ENCODE results near the gene BAX. TPM values are rescaled to one million over a fixed set of nuclear protein-coding genes. Genes with fewer than 3 reads are reported as not detected.
"Not testable (repeated sequence)": the region's sequence is repeated elsewhere in the genome, so short reads cannot be mapped to it uniquely, and the experiment has no call there.

BAX gene
- total RNA-seq, 4 donors from 2014 or later = 31.4 to 61.2 (median 38.4) TPM

DNA sequence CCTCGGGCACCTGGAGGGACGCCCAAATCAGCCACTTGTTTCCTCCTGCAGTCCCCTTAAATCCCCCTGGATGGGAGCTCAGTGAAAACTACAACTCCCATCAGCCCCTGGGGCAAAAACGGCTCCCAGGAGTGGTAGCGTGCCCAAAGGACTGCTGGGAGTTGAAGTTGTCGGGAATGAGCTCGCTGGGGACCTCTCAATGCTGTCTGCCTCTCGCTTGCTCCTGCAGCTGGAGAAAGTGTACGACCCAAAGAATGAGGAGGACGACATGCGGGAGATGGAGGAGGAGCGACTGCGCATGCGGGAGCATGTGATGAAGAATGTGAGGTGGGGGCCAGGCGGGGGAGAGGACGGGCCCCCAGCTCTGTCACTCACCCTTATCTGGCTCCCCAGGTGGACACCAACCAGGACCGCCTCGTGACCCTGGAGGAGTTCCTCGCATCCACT is 35.9 kb upstream of the BAX start:
- Histone ChIP-seq H3K36me3 (peaks cover 3 to 100% (median 17%) of the 10 kb centered on the region in 3 donors), H3K4me1 (no peaks in the 10 kb centered on the region), H3K27ac (no peak overlapping the region), H3K9me3 (no peaks in the 10 kb centered on the region), H3K27me3 (no peaks in the 10 kb centered on the region), H3K4me3 (no peak overlapping the region)
- WGBS, 2 donors = 73 to 78% methylated on average over 18 of the region's 18 CpGs
- TF ChIP-seq EP300 (IDR thresholded peaks at IDR 0.05) (no peak), POLR2A (IDR thresholded peaks at IDR 0.05) (no peak)
- TF ChIP-seq, protein P1, sequence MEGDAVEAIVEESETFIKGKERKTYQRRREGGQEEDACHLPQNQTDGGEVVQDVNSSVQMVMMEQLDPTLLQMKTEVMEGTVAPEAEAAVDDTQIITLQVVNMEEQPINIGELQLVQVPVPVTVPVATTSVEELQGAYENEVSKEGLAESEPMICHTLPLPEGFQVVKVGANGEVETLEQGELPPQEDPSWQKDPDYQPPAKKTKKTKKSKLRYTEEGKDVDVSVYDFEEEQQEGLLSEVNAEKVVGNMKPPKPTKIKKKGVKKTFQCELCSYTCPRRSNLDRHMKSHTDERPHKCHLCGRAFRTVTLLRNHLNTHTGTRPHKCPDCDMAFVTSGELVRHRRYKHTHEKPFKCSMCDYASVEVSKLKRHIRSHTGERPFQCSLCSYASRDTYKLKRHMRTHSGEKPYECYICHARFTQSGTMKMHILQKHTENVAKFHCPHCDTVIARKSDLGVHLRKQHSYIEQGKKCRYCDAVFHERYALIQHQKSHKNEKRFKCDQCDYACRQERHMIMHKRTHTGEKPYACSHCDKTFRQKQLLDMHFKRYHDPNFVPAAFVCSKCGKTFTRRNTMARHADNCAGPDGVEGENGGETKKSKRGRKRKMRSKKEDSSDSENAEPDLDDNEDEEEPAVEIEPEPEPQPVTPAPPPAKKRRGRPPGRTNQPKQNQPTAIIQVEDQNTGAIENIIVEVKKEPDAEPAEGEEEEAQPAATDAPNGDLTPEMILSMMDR (IDR thresholded peaks at IDR 0.05) = no peak
- DNase-seq (ENCODE audit: low spot score in 2 of 2) = no peak

DNA sequence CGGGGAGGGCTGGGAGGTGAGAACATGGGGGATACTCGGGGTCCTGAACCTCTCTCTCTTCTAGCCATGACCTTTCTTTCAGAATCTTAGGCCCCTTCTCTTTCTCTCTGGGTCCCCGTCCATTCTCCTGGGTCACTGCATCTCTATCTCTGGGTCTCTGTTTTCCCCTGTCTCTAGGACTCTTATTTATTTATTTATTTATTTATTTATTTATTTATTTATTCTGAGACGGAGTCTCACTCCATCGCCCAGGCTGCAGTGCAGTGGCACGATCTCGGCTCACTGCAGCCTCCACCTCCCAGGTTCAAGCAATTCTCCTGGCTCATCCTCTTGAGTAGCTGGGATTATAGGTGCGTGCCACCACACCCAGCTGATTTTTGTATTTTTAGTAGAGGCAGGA is 35.4 kb upstream of the BAX start:
- not testable (repeated sequence) for H3K27ac ChIP-seq; H3K4me1 ChIP-seq; H3K4me3 ChIP-seq; DNase-seq (ENCODE audit: low spot score in 2 of 2); H3K9me3 ChIP-seq; H3K27me3 ChIP-seq
- 93 to 97% methylated on average over 8 of the region's 8 CpGs for WGBS, 2 donors
- peaks cover 3 to 100% (median 15%) of the 10 kb centered on the region in 3 donors for H3K36me3 ChIP-seq

DNA sequence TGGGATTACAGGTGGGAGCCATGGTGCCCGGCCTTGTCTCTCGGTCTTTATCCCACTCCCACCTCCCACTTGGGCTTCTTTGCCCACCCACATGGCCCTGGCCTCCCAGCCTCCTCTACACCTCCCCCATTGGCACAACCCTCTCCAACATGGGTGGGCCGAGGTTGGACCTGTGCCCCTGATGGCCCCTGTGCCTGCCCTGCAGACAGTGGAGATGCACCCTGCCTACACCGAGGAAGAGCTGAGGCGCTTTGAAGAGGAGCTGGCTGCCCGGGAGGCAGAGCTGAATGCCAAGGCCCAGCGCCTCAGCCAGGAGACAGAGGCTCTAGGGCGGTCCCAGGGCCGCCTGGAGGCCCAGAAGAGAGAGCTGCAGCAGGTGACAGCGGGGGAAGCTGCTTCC is 33.7 kb upstream of the BAX start:
- WGBS, 2 donors = 64 to 78% methylated on average over 5 to 8 of the region's 10 CpGs
- no peak overlapping the region for H3K4me3 ChIP-seq
- no peaks in the 10 kb centered on the region for H3K27me3 ChIP-seq
- TF ChIP-seq EP300 (IDR thresholded peaks at IDR 0.05) = no peak
- no peak for TF ChIP-seq POLR2A (IDR thresholded peaks at IDR 0.05)
- TF ChIP-seq, protein P1 (IDR thresholded peaks at IDR 0.05) = no peak
- H3K27ac ChIP-seq = no peak overlapping the region
- no peaks in the 10 kb centered on the region for H3K4me1 ChIP-seq
- no peak for DNase-seq (ENCODE audit: low spot score in 2 of 2)
- H3K36me3 ChIP-seq = peaks cover 0 to 88% (median 12%) of the 10 kb centered on the region in 3 donors
- H3K9me3 ChIP-seq = no peaks in the 10 kb centered on the region

DNA sequence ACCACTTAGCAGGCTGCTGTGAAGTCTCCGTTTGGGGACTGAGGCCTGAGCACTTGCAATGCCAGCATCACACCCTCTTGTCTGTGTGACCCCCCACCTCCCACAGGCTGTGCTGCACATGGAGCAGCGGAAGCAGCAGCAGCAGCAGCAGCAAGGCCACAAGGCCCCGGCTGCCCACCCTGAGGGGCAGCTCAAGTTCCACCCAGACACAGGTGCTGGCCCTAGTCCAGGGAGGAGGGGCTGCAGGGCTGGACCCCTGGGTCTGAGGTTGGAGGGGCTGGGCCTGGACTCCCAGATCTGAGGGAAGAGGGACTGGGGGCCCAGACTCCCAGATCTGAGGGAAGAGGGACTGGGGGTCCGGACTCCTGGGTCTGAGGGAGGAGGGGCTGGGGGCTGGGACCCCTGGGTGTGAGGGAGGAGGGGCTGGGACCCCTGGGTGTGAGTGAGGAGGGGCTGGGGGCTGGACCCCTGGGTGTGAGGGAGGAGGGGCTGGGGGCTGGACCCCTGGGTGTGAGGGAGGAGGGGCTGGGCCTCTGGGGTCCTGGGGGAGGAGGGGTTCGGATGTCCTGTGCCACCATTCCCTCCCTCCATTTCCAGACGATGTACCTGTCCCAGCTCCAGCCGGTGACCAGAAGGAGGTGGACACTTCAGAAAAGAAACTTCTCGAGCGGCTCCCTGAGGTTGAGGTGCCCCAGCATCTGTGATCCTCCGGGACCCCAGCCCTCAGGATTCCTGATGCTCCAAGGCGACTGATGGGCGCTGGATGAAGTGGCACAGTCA is 32.8 kb upstream of the BAX start:
- peaks cover 0 to 78% (median 12%) of the 10 kb centered on the region in 3 donors for H3K36me3 ChIP-seq
- TF ChIP-seq EP300 (IDR thresholded peaks at IDR 0.05) = no peak
- TF ChIP-seq, protein P1 (IDR thresholded peaks at IDR 0.05) = no peak
- TF ChIP-seq POLR2A (IDR thresholded peaks at IDR 0.05) = no peak
- 88 to 91% methylated on average over 10 to 12 of the region's 12 CpGs for WGBS, 2 donors

DNA sequence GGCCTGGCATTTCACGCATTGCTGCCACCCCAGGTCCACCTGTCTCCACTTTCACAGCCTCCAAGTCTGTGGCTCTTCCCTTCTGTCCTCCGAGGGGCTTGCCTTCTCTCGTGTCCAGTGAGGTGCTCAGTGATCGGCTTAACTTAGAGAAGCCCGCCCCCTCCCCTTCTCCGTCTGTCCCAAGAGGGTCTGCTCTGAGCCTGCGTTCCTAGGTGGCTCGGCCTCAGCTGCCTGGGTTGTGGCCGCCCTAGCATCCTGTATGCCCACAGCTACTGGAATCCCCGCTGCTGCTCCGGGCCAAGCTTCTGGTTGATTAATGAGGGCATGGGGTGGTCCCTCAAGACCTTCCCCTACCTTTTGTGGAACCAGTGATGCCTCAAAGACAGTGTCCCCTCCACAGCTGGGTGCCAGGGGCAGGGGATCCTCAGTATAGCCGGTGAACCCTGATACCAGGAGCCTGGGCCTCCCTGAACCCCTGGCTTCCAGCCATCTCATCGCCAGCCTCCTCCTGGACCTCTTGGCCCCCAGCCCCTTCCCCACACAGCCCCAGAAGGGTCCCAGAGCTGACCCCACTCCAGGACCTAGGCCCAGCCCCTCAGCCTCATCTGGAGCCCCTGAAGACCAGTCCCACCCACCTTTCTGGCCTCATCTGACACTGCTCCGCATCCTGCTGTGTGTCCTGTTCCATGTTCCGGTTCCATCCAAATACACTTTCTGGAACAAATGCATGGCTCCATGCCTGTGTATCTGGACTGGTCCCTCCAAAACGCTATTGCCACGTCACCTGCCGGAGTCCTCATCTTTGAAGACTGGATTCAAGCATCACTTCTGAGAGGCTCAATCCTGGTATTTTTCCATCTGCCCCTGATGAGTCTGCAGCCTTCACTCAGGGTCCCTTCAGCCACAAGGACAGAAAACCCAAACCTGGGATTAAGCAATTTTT is 31.9 kb upstream of the BAX start:
- no peak for DNase-seq (ENCODE audit: low spot score in 2 of 2)
- 83 to 85% methylated on average over 18 of the region's 18 CpGs for WGBS, 2 donors
- Histone ChIP-seq H3K4me3 (no peak overlapping the region), H3K27me3 (no peaks in the 10 kb centered on the region), H3K36me3 (peaks cover 0 to 69% (median 12%) of the 10 kb centered on the region in 3 donors), H3K4me1 (peaks cover 0 to 11% (median 4%) of the 10 kb centered on the region in 4 donors), H3K9me3 (no peaks in the 10 kb centered on the region), H3K27ac (no peak overlapping the region)
- TF ChIP-seq EP300 (IDR thresholded peaks at IDR 0.05) (no peak), POLR2A (IDR thresholded peaks at IDR 0.05) (no peak)
- TF ChIP-seq, protein P1 (IDR thresholded peaks at IDR 0.05) = no peak

More for the DNA sequence above, 32.8 kb upstream of the BAX start:
- no peak overlapping the region for H3K27ac ChIP-seq
- H3K9me3 ChIP-seq = no peaks in the 10 kb centered on the region
- no peak for DNase-seq (ENCODE audit: low spot score in 2 of 2)
- H3K27me3 ChIP-seq = no peaks in the 10 kb centered on the region
- H3K4me3 ChIP-seq = no peak overlapping the region
- H3K4me1 ChIP-seq = peaks cover 0 to 3% (median 1%) of the 10 kb centered on the region in 4 donors

Measured in tibial nerve (tissue), 4 donors.